HG03565 (cell line): ENCODE results near the gene ACSF3.
"Not testable (repeated sequence)": the region's sequence is repeated elsewhere in the genome, so short reads cannot be mapped to it uniquely, and the experiment has no call there.

Experiments used
- ATAC-seq: cut with Tn5 transposase; IDR thresholded peaks from one replicate; pipeline ENCODE4 v1.9.1; 2021; ENCODE audit warnings: mild to moderate bottlenecking, moderate library complexity; ENCODE audit not compliant: unreplicated experiment

Gene ACSF3

DNA sequence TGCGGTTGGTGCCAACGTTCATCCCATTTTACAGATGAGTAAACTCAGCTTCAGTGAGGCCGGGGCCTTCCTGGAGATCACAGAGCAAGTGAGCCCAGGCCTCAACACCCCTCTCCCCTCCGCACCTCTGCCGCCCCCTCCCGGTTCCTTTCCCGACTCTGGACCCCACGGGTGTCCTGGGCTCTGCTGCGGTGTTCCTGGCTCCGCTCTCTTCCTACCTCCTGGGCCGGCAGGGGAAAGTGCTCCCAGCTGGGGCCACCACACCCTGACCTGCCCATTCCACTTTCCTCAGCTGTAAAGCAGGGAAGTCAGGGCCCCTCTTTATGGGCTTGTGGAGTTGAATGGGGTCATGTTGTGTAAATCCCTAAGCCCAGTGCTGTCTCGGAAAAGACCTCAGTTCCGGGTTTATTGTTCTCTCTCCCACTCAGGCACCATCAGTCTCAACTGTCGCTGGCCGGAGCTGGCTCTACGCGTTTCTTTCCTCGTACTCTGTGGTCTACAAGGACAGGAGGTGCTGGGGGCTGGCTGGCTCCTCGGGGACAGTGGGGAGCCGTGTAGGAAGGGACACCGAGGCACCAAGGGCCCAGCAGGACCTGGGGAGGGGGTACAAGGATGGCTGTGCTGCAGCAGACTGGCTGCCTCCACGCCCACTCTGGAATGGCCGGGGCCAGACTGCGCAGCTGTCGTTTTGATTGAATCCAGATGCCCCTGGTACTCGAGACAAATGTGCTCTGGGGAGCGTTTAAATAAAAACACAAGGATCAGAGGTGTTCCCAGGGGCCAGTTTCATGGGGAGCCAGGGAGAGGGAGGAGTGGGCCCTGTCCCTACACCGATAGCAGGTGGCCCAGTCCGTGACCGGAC lies 21.7 kb upstream of the ACSF3 start:
- no peak for ATAC-seq

DNA sequence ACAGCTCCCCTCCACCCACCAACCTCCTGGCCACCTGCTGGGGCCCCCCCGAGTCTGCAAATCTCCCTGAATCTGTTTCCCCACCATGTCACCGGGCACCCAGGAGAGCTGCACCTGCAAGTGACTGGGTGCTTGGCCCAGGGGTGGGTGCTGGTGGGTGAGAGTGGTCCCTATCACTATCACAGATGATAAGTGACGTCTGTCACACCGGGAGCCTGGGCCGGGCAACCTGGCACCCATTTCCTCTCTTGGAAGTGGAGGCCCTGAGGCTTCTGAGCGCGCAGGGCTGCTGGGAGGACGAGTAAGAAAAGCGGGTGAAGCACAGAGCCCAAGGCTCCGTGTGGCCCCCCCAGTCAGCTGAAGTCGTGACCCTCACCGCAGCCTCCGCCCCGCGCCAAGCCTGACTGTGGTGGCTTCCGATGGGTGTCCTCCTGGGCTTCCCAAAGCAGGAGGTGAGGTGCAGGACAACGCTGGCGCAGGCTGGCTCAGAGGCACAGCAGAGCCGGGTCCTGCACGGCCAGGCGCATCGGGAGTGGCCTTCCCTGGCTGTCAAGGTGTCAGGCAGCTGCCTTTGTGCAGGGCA lies 21.0 kb upstream of the ACSF3 start:
- ATAC-seq: no peak

DNA sequence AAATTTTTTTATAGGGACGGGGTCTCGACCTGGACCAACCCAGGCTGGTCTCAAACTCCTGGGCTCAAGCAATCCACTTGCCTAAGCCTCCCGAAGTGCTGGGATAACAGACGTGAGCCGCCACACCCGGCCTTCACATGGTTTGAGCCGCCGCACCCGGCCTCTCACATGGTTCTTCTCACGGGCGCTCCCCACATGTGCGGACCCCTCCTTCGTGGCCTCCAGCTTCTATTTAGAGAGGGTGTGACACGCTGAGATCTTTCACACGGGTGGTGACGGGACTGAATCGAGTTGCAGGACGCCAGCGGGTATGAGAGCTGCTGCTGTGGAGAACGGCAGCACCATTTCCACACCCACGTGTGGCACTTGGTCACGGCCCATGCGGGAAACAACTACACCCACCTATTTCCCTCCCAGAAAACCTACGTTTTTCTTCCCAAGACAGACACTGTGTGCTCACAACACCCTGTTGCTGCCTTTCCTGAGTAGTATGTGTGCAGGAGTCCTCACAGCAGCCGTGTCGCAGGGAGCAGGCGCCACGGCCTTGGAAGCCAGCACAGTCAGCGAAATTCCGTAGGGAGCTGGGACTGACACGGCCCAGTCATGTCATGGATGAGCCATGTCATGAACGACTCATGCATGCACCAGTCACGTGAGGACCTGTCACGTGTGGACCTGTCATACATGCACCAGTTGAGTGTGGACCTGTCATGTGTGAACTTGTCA lies 20.1 kb upstream of the ACSF3 start:
- ATAC-seq: no peak

DNA sequence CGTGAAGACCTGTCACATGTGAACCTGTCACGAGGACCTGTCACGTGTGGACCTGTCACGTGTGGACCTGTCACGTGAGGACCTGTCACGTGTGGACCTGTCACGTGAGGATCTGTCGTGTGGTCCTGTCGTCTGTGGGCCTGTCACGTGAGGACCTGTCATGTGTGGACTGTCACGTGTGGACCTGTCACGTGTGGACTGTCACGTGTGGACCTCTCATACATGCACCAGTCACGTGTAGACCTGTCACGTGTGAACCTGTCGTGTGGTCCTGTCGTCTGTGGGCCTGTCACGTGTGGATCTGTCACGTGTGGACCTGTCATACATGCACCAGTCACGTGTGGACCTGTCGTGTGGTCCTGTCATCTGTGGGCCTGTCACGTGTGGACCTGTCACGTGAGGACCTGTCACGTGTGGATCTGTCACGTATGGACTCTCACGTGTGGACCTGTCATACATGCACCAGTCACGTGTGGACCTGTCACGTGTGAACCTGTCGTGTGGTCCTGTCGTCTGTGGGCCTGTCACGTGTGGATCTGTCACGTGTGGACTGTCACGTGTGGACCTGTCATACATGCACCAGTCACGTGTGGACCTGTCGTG lies 19.5 kb upstream of the ACSF3 start:
- not testable (repeated sequence) for ATAC-seq

DNA sequence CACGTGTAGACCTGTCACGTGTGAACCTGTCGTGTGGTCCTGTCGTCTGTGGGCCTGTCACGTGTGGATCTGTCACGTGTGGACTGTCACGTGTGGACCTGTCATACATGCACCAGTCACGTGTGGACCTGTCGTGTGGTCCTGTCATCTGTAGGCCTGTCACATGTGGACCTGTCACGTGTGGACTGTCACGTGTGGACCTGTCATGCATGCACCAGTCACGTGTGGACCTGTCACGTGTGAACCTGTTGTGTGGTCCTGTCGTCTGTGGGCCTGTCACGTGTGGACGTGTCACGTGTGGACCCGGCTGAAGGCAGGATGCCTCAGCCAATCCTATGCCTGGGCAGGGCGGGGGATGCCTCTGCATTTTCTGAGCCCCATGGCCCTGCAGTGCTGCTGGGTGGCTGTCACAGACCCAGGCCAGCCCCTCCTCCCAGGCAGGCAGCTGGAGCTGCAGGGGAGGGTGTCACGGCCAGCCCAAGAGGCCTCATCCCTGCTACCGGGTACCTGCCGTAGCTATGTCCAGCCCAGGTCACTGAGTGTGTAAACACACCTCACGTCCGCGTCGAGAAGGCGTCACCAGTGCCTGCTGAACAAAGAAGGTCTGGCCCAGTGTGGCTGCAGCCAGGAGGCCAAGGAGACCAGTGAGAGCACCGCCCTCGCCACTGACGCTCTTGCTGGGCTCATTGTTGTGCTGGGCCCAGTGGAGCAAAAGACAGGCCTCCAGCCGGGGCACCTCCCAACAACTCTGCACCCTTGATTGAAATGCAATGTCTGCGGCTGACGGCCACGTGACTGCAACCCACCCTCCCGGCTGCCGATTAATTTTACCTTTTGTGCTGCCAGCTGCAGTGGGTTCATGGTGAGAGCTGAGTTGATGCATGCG lies 18.6 kb upstream of the ACSF3 start:
- ATAC-seq: no peak

DNA sequence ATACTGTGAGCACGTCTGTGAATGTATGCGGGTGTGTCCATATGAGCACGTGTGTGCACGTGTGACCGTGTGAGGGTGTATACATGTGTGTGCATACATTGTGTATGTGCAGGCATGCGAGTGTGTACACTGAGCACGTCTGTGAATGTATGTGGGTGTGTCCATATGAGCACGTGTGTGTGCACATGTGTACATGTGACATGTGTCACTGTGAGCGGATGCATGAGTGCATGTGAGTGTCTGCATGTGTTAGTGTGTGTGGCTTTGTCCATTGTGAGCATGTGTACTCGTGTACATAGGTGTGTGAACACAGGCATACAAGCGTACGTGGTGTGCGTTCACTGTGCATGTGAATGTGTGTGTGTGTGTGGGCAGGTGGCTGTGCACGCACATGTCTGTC lies 17.5 kb upstream of the ACSF3 start:
- ATAC-seq: no peak

DNA sequence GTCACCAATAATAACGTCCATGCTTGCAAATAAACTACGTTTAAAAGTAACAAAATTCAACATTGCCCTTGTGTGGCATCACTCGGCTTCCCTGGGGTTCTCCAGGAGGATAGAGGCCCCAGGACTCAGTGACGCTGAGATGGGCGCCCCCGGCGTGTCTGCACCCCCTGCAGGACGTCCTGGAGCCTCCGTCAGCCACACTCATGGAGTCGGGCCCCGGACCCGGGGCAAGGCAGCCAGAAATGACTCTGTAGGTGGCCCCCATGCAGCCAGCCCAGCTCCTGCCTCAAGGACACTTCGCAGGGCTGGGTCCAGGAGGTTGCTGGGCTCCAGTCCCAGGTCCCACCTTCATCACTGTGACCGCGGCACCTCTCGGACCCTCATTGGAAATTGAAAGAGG lies 16.6 kb upstream of the ACSF3 start:
- no peak for ATAC-seq

DNA sequence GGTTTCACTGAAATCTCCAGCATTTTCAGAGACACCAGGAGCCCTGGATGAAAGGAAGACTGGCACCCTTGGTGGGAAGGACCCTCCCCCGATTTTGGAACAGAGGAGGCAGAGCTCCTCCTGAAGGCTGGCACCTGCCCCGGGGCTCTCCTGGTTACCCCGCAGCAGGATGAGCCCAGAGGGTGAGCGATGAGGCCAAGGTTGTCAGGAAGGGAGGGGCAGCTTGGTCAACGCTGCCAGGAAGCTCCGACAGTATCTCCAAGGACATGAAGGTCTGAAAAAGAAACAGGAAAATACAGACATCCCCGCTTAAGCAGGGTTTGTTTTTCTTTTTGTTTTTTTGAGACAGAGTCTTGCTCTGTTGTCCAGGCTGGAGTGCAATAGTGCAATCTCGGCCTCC lies 15.5 kb upstream of the ACSF3 start:
- ATAC-seq: no peak

DNA sequence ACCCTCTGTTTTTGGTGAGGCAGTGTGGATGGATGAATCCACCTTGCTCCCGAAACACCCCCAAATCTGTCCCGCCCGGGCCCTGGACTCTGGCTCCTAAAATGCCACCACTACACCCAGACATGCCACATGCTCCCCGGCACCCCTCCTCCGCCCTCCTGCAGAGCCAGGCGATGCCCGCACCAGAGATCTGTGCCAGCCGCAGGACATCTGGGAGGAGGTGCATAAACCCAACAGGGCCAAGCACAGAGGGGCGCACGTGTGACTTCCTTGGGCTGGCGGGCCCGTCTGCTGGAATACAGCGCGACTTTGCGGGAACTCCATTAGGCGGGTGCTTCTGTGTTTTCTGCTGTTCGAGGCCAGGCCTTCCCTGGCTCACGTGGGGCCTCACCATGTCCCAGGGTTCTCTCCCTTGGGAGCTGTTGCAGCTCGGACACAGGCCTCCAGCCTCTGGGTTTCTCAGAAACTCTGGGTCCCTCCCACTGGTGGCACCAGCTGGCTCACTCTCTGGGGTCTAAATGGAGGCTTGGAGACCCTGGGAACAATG lies 14.1 kb upstream of the ACSF3 start:
- ATAC-seq: no peak

DNA sequence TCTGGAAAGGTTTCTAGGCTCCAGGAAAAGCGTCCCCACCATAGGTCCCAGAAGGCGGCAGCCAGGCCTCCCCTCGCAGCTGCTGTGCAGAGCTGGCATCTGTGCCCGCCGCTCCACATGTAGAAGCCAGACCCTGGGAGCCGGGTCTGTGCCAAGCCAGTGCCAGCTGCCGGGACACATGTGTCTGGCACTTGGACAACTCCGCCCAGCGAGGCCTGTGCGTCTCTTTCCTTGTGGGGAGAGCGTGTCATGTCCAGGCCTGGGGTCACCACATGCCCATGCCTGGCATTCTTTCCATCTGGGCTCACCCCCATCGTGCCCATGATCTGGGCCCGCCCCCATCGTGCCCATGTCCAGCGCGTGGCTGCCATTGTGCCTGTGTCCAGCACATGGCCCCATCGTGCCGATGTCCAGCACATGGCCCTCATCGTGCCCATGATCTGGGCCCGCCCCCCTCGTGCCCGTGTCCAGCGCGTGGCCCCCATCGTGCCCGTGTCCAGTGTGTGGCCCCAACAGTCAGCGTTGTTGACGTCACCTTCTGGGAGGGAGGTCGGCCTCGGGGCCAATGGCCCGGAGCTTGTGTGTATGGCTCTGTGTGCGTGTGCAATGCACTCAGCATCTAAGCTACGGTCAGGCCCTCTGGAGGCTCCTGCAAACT lies 13.3 kb upstream of the ACSF3 start:
- ATAC-seq: no peak

DNA sequence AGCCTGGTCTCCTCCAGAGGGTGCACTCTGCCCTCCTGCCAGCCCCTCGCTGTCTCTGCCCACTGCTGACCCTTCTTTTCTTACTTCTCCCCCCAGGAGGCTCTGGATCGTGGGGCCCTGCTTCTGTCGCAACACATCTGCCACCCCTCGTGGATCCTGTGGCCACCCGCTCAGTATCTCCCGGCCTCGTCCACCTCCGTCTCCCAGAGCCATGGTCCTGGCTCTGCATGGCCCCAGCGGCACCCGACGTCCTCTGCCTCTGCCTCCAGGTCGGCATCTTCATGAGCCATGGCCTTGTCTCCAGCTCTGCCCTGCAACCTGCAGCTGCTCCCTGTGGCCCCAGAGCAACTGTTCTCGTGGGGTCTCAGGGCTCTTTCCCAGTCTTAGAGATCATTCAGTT lies 12.1 kb upstream of the ACSF3 start:
- ATAC-seq: no peak

DNA sequence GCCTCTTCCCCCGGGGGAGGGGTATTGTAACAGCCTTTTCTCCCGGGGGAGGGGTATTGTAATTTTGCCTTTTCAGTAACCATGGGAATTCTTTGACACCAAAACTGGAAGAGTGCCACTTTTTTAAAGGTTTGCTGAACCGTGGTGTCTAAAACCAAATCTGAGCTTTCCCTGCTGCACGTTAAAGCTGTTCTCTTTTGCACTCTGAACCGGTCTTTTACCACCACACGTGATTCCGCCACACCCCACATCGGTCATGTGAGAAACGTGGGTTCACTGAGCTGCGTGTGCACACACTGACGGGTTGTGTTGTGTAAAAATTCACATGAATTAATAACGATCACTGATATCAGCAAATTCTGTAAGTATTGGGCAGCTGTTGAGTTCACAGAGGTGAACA lies 9.2 kb upstream of the ACSF3 start:
- ATAC-seq: no peak

DNA sequence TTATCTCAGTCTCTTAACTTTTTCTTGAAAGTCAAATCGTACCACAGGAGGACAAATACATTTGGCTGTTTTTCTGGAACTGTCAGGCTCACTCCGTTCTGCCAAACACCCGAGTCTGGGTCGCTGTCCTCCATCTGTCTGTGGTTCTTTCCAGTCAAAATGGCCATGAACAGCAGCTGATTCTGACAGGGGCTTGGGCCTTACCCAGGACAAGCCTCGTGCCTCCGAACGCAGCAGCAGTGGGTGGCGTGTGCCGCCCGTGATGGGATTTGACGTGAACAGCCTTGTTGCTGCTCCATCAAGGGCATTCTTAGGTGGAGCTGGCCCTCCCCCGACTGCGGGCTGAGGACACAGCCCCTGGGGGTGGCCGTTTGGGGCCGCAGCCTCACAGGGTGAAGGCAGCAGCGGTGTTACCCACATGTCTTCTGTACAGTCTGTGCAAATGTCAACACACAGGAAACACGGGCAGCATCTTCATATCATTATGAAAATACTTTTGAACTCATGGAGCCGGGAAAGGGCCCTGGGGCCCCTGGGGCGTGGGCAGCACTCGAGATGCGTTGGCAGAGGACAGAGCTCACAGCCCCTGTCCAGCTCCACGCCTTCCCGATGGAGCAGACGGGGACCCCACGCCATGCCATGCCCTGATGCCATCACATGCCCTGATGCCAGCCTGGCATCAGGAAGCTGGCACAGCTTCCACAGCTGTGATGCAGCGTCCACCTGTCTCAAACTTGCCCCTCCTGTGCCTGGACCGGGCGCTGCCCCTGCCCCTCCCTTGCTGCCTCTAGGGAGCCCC lies 8.6 kb upstream of the ACSF3 start:
- no peak for ATAC-seq

DNA sequence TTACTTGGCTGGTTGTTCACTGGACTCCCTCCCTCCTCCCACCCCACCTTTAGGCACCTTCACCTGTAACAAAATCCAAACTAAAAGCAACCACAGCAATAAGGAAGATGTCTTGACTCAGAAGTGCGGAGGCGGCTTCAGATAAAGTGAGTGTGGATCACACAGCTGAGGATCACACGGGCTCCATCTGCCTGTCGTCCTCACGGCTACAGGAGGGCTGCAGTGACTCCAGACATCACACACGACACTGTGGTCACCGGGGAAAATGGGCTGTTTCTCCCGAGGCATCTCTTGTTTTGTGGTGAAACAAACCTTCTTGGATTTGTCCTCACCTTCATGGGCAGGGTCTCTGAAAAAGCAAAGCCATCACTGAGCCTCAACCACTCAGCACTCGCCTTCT lies 7.9 kb upstream of the ACSF3 start:
- no peak for ATAC-seq

DNA sequence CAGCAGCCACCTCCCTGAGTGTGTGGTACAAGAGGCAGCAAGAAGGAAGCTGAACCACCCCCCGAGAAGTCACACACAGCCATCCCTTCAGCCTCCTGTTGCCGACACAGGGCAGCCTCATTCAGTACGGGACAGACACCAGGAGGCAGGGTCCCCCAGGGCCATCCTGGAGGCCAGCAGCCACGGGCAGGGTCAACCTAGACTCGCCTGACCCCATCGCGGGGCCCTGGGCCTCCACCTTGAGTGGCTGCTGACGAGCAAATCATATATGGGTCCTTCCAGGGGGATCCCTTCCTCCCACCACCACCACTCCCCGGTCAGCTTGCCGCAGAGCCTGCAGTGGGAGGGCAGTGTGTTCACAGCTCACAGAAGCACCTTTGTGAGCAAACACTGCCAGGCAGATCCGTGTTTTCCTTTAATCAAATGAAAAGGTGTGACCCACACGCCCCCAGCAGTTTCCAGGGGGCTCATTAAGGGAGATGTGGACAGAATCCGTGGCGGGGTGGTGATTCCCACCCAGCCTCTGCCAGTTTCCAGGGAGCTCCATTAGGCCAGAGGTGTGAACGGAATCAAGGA lies 5.6 kb upstream of the ACSF3 start:
- no peak for ATAC-seq

DNA sequence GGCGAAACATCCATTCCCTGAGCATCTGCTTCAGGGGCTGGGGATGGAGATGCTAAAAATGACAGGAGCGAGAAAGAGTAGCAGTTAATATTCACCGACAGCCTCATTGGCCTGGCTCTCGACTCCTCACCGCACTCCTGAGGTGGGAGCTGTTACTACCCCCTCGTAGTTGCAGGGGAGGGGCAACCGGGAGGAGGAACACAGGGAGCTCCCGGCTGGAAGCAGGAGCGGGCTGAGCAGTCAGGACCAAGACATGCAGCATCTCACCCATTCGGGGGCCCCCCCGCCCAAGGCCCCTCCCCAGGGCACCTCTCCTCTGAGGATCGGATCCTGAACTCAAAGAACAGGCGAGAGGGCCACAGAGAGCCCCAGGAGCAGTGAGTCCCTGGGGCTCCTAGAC lies 4.5 kb upstream of the ACSF3 start:
- ATAC-seq: no peak

DNA sequence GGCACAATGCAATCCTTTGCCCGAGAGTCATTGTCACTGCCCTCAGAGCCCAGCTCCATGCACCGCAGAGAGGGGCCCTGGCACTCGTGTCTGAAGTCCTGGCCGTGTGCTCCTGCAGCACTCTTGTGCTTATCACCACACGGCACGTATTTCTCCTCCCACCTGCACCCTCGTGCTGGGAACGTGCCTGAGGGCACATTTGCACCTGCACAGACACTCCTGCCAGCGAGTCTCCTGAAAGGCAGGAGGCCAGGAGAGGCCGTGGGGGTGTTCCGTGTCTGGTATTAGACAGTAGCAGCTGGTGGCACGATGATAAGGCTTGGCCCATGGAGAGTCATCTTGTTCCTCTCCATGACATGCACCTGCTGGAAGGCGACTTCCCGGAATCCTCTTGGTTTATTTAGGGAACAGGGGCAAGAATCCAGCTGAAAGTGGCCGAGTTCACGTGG lies 3.4 kb upstream of the ACSF3 start:
- no peak for ATAC-seq

DNA sequence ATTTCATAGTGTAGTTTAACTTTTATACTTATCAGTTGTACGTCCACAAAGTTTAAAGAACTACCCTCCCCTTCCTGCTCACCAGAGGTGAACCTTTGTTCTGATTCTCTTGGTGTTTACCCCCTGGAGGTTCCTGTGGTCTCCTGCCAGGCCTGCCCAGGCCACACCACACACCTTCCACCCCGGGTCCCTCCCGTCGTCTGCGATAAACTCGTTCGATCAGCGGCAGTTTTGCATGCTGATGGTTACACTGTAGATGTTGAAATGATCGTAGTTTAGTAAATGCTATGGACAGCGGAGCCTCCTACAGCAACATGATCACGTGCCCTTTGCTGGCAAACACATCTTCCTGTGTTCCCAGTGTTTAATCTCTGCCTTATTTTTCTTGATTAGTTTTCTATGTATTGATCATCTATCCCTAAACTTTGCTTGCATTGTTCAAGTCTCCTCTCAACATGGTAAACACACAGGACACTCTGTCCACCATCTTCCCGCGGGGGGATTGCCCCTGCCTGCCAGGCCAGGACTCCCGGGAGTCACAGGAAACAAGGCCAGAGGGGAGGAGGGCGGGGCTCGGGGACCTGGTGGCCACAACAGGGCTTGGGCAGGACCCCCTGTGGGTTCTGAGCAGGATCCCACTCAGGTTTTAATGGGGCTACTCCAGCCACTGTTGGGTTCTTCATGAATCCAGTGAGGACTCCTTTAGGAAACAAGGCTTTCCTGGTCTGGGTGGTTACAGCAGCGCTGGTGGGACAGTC lies 2.8 kb upstream of the ACSF3 start:
- ATAC-seq: no peak
